Stimulated activated memory B cell treated with anti-CD40 and anti-IgM and Interleukin-4, amounts not matched to agents 10 μg/mL and 1 μg/mL and 100 μg/mL, for 72 hours (primary cell): Measurements from ENCODE around the gene FTH1.

Source experiments
- ATAC-seq: fragments of 150-1000 bp; cut with Tn5 transposase; 2 replicates; pipeline ENCODE4 v1.10.0; 2021
- H3K27ac Mint-ChIP-seq: one replicate; pipeline ENCODE4 v1.8.0; 2022; ENCODE audit warnings: mild to moderate bottlenecking, mixed read lengths
- H3K27me3 Mint-ChIP-seq: one replicate; pipeline ENCODE4 v1.8.0; 2022; ENCODE audit warnings: mixed read lengths
- H3K36me3 Mint-ChIP-seq: one replicate; pipeline ENCODE4 v1.8.0; 2022; ENCODE audit warnings: mixed read lengths
- H3K4me1 Mint-ChIP-seq: one replicate; pipeline ENCODE4 v1.8.0; 2022; ENCODE audit warnings: mixed read lengths
- H3K4me3 Mint-ChIP-seq: one replicate; pipeline ENCODE4 v1.8.0; 2022; ENCODE audit warnings: mild to moderate bottlenecking, moderate library complexity, mixed read lengths
- H3K9me3 Mint-ChIP-seq: one replicate; pipeline ENCODE4 v1.8.0; 2022; ENCODE audit warnings: mixed read lengths

The FTH1 gene

GRCh38 chr11:61921446-61921845, 46.0 kb downstream of the FTH1 start:
- Mint-ChIP-seq H3K4me3 (no peak overlapping the region), H3K27ac (peak overlapping the region; percentile 12), H3K4me1 (peaks cover 18% of the 10 kb centered on the region), H3K27me3 (peaks cover 49% of the 10 kb centered on the region), H3K9me3 (no peaks in the 10 kb centered on the region), H3K36me3 (no peaks in the 10 kb centered on the region)
- no peak for ATAC-seq

- Mint-ChIP-seq H3K4me3 (no peak overlapping the region), H3K36me3 (no peaks in the 10 kb centered on the region), H3K4me1 (peaks cover 18% of the 10 kb centered on the region), H3K9me3 (no peaks in the 10 kb centered on the region), H3K27ac (no peak overlapping the region), H3K27me3 (peaks cover 62% of the 10 kb centered on the region)
- no peak for ATAC-seq
Observed at GRCh38 chr11:61919705-61920631, 47.5 kb downstream of the FTH1 start.

GRCh38 chr11:61918938-61919704, 48.3 kb downstream of the FTH1 start:
- Mint-ChIP-seq H3K9me3 (no peaks in the 10 kb centered on the region), H3K27ac (no peak overlapping the region), H3K4me3 (no peak overlapping the region), H3K36me3 (no peaks in the 10 kb centered on the region), H3K27me3 (peaks cover 70% of the 10 kb centered on the region), H3K4me1 (peaks cover 18% of the 10 kb centered on the region)
- ATAC-seq = no peak

- Mint-ChIP-seq H3K9me3 (no peaks in the 10 kb centered on the region), H3K4me1 (peaks cover 18% of the 10 kb centered on the region), H3K36me3 (no peaks in the 10 kb centered on the region), H3K27me3 (peaks cover 74% of the 10 kb centered on the region), H3K27ac (no peak overlapping the region), H3K4me3 (peak overlapping the region; percentile 65)
- no peak for ATAC-seq
Observed at GRCh38 chr11:61918251-61918937, 49.0 kb downstream of the FTH1 start.

GRCh38 chr11:61917334-61918109, 49.9 kb downstream of the FTH1 start, which contains the start of gene RAB3IL1:
Gene RAB3IL1, minus strand, starts transcription at chr11:61917566. Its CDS starts 199 bp downstream, at chr11:61917367.
- peak; percentile 5 for ATAC-seq
- peaks cover 18% of the 10 kb centered on the region for H3K4me1 Mint-ChIP-seq
- no peaks in the 10 kb centered on the region for H3K36me3 Mint-ChIP-seq
- no peaks in the 10 kb centered on the region for H3K9me3 Mint-ChIP-seq
- peaks cover 83% of the 10 kb centered on the region for H3K27me3 Mint-ChIP-seq
- H3K27ac Mint-ChIP-seq = no peak within 1 kb of the TSS
- H3K4me3 Mint-ChIP-seq = peak within 1 kb of the TSS; percentile 65

GRCh38 chr11:61916737-61917333, 50.6 kb downstream of the FTH1 start:
- Mint-ChIP-seq H3K36me3 (no peaks in the 10 kb centered on the region), H3K4me3 (no peak overlapping the region), H3K9me3 (no peaks in the 10 kb centered on the region), H3K27me3 (peaks cover 90% of the 10 kb centered on the region), H3K27ac (no peak overlapping the region), H3K4me1 (peaks cover 21% of the 10 kb centered on the region)
- ATAC-seq = no peak

- Mint-ChIP-seq H3K9me3 (no peaks in the 10 kb centered on the region), H3K4me1 (peaks cover 21% of the 10 kb centered on the region), H3K27me3 (peaks cover 77% of the 10 kb centered on the region), H3K36me3 (no peaks in the 10 kb centered on the region), H3K4me3 (no peak overlapping the region), H3K27ac (no peak overlapping the region)
- ATAC-seq = no peak
Observed at GRCh38 chr11:61914471-61915171, 52.8 kb downstream of the FTH1 start.
